Stimulated activated CD4-positive, alpha-beta T cell treated with anti-CD3 and anti-CD28 coated beads, Interleukin-1b, Interleukin-23, amount 100 ng/mL, for 4 hours (primary cell): ENCODE measurements around the gene MAP7D1.
"Not testable (repeated sequence)": the region's sequence is repeated elsewhere in the genome, so short reads cannot be mapped to it uniquely, and the experiment has no call there.

ENCODE experiments used
- DNase-seq, 2 donors: peaks; one replicate each; pipeline ENCODE4 v3.0.0-alpha.2; 2020; ENCODE audit warnings: low read depth in 2 of 2

MAP7D1 gene

GRCh38 chr1:36168514-36168913 is 12.6 kb downstream of the MAP7D1 start:
- DNase-seq: no peak

- DNase-seq: no peak
Measured at GRCh38 chr1:36170643-36171412, 14.9 kb downstream of the MAP7D1 start.

- no peak for DNase-seq
Measured at GRCh38 chr1:36172017-36172747, 16.2 kb downstream of the MAP7D1 start.

GRCh38 chr1:36172983-36173382 is 17.0 kb downstream of the MAP7D1 start:
- DNase-seq: no peak

GRCh38 chr1:36174713-36175112 is 18.8 kb downstream of the MAP7D1 start:
- no peak for DNase-seq

- DNase-seq: no peak
Measured at GRCh38 chr1:36175137-36176095, 19.5 kb downstream of the MAP7D1 start.

- DNase-seq: no peak
Measured at GRCh38 chr1:36176106-36176949, 20.4 kb downstream of the MAP7D1 start.

- no peak for DNase-seq
Measured at GRCh38 chr1:36177589-36178431, 21.9 kb downstream of the MAP7D1 start.

- DNase-seq: no peak
Measured at GRCh38 chr1:36178471-36179219, 22.7 kb downstream of the MAP7D1 start.

- no peak for DNase-seq
Measured at GRCh38 chr1:36179220-36179600, 23.2 kb downstream of the MAP7D1 start.

- no peak for DNase-seq
Measured at GRCh38 chr1:36182734-36183133, 26.8 kb downstream of the MAP7D1 start.

GRCh38 chr1:36183309-36183856 is 27.4 kb downstream of the MAP7D1 start:
- DNase-seq: no peak

GRCh38 chr1:36187800-36188593 is 32.0 kb downstream of the MAP7D1 start:
- DNase-seq: peak; percentile 54 to 64

GRCh38 chr1:36196805-36197204 is 40.8 kb downstream of the MAP7D1 start:
- not testable (repeated sequence) for DNase-seq

- no peak for DNase-seq
Measured at GRCh38 chr1:36198641-36199040, 42.7 kb downstream of the MAP7D1 start.

- no peak for DNase-seq
Measured at GRCh38 chr1:36199934-36200741, 44.2 kb downstream of the MAP7D1 start.

- no peak for DNase-seq
Measured at GRCh38 chr1:36203027-36203553, 47.1 kb downstream of the MAP7D1 start.
